ENCODE measurements around the gene HOXA10. TPM values are rescaled to one million over a fixed set of nuclear protein-coding genes. Genes with fewer than 3 reads are reported as not detected.

The HOXA10 gene
- 0.70 TPM for polyA plus RNA-seq

- H3K4me1 Mint-ChIP-seq = peaks cover 7 to 20% (median 7%) of the 10 kb centered on the region in 3 donors
- H3K27me3 Mint-ChIP-seq = peaks cover 34% of the 10 kb centered on the region
- H3K27ac Mint-ChIP-seq = peak within 1 kb of the TSS; percentile 86 to 98 (median 93)
- peaks cover 2% of the 10 kb centered on the region for H3K36me3 Mint-ChIP-seq
- H3K4me3 Mint-ChIP-seq = peak within 1 kb of the TSS; percentile 54 to 75 (median 63)
- H3K9me3 Mint-ChIP-seq = peaks cover 0 to 5% (median 0%) of the 10 kb centered on the region in 3 donors
Measured at GRCh38 chr7:27173956-27174873, at the start of gene HOXA10. Gene HOXA10, minus strand, starts transcription at chr7:27174320. Its CDS starts 14 bp downstream, at chr7:27174306.

GRCh38 chr7:27221201-27221797 lies 47.2 kb upstream of the HOXA10 start:
- Mint-ChIP-seq H3K27ac (no peak overlapping the region), H3K27me3 (peaks cover 61% of the 10 kb centered on the region), H3K4me3 (peak overlapping the region in 2 of 4 donors; percentile 10 to 42), H3K4me1 (peaks cover 0 to 5% (median 5%) of the 10 kb centered on the region in 3 donors), H3K36me3 (peaks cover 2% of the 10 kb centered on the region), H3K9me3 (peaks cover 0 to 2% (median 0%) of the 10 kb centered on the region in 3 donors)

GRCh38 chr7:27220440-27220955 lies 46.4 kb upstream of the HOXA10 start:
- H3K9me3 Mint-ChIP-seq = peaks cover 0 to 2% (median 0%) of the 10 kb centered on the region in 3 donors
- H3K4me1 Mint-ChIP-seq = peaks cover 0 to 5% (median 5%) of the 10 kb centered on the region in 3 donors
- peaks cover 2% of the 10 kb centered on the region for H3K36me3 Mint-ChIP-seq
- peak overlapping the region in 1 of 4 donors; percentile 10 for H3K4me3 Mint-ChIP-seq
- H3K27me3 Mint-ChIP-seq = peaks cover 63% of the 10 kb centered on the region
- no peak overlapping the region for H3K27ac Mint-ChIP-seq

- H3K4me1 Mint-ChIP-seq = peaks cover 0 to 5% (median 5%) of the 10 kb centered on the region in 3 donors
- H3K9me3 Mint-ChIP-seq = peaks cover 0 to 2% (median 0%) of the 10 kb centered on the region in 3 donors
Measured at GRCh38 chr7:27219821-27220220, 45.7 kb upstream of the HOXA10 start.

GRCh38 chr7:27217951-27218350 lies 43.8 kb upstream of the HOXA10 start:
- Mint-ChIP-seq H3K9me3 (peaks cover 0 to 2% (median 0%) of the 10 kb centered on the region in 3 donors), H3K4me1 (peaks cover 0 to 5% (median 5%) of the 10 kb centered on the region in 3 donors), H3K4me3 (no peak overlapping the region), H3K27ac (no peak overlapping the region), H3K27me3 (peaks cover 67% of the 10 kb centered on the region), H3K36me3 (peaks cover 2% of the 10 kb centered on the region)

More at GRCh38 chr7:27219821-27220220, 45.7 kb upstream of the HOXA10 start:
- H3K27ac Mint-ChIP-seq = no peak overlapping the region
- peak overlapping the region in 1 of 4 donors; percentile 81 for H3K4me3 Mint-ChIP-seq
- H3K36me3 Mint-ChIP-seq = peaks cover 2% of the 10 kb centered on the region
- H3K27me3 Mint-ChIP-seq = peaks cover 63% of the 10 kb centered on the region

GRCh38 chr7:27215356-27215755 lies 41.2 kb upstream of the HOXA10 start:
- H3K4me3 Mint-ChIP-seq = peak overlapping the region in 1 of 4 donors; percentile 66
- H3K27ac Mint-ChIP-seq = peak overlapping the region in 1 of 3 donors; percentile 53
- H3K9me3 Mint-ChIP-seq = no peaks in the 10 kb centered on the region
- peaks cover 7 to 9% (median 8%) of the 10 kb centered on the region in 3 donors for H3K4me1 Mint-ChIP-seq
- peaks cover 70% of the 10 kb centered on the region for H3K27me3 Mint-ChIP-seq
- H3K36me3 Mint-ChIP-seq = peaks cover 2% of the 10 kb centered on the region

- Mint-ChIP-seq H3K4me1 (peaks cover 5 to 10% (median 6%) of the 10 kb centered on the region in 3 donors), H3K27me3 (peaks cover 70% of the 10 kb centered on the region), H3K36me3 (peaks cover 2% of the 10 kb centered on the region), H3K4me3 (peak overlapping the region in 1 of 4 donors; percentile 30), H3K27ac (no peak overlapping the region), H3K9me3 (no peaks in the 10 kb centered on the region)
Measured at GRCh38 chr7:27214239-27214950, 40.3 kb upstream of the HOXA10 start.

GRCh38 chr7:27213433-27214238 lies 39.5 kb upstream of the HOXA10 start:
- no peaks in the 10 kb centered on the region for H3K9me3 Mint-ChIP-seq
- peak overlapping the region in 2 of 4 donors; percentile 17 to 76 for H3K4me3 Mint-ChIP-seq
- H3K27ac Mint-ChIP-seq = peak overlapping the region in 2 of 3 donors; percentile 5 to 80
- H3K4me1 Mint-ChIP-seq = peaks cover 4 to 10% (median 6%) of the 10 kb centered on the region in 3 donors
- peaks cover 68% of the 10 kb centered on the region for H3K27me3 Mint-ChIP-seq
- no peaks in the 10 kb centered on the region for H3K36me3 Mint-ChIP-seq

- peaks cover 72% of the 10 kb centered on the region for H3K27me3 Mint-ChIP-seq
- H3K27ac Mint-ChIP-seq = no peak overlapping the region
- no peaks in the 10 kb centered on the region for H3K9me3 Mint-ChIP-seq
- H3K4me3 Mint-ChIP-seq = peak overlapping the region in 1 of 4 donors; percentile 84
- peaks cover 4 to 10% (median 6%) of the 10 kb centered on the region in 3 donors for H3K4me1 Mint-ChIP-seq
- no peaks in the 10 kb centered on the region for H3K36me3 Mint-ChIP-seq
Measured at GRCh38 chr7:27212497-27213432, 38.6 kb upstream of the HOXA10 start.

GRCh38 chr7:27211764-27212204 lies 37.7 kb upstream of the HOXA10 start:
- Mint-ChIP-seq H3K4me3 (peak overlapping the region in 1 of 4 donors; percentile 7), H3K27ac (peak overlapping the region in 1 of 3 donors; percentile 25), H3K9me3 (no peaks in the 10 kb centered on the region), H3K4me1 (peaks cover 4 to 10% (median 6%) of the 10 kb centered on the region in 3 donors), H3K36me3 (no peaks in the 10 kb centered on the region), H3K27me3 (peaks cover 78% of the 10 kb centered on the region)

- Mint-ChIP-seq H3K9me3 (no peaks in the 10 kb centered on the region), H3K4me3 (no peak overlapping the region), H3K4me1 (peaks cover 4 to 11% (median 6%) of the 10 kb centered on the region in 3 donors), H3K27me3 (peaks cover 78% of the 10 kb centered on the region), H3K27ac (peak overlapping the region in 1 of 3 donors; percentile 25), H3K36me3 (no peaks in the 10 kb centered on the region)
Measured at GRCh38 chr7:27211084-27211446, 36.9 kb upstream of the HOXA10 start.

GRCh38 chr7:27210441-27211083 lies 36.4 kb upstream of the HOXA10 start:
- Mint-ChIP-seq H3K4me3 (peak overlapping the region; percentile 53 to 89 (median 75)), H3K27me3 (peaks cover 80% of the 10 kb centered on the region), H3K36me3 (no peaks in the 10 kb centered on the region), H3K4me1 (peaks cover 4 to 15% (median 6%) of the 10 kb centered on the region in 3 donors), H3K27ac (peak overlapping the region in 1 of 3 donors; percentile 25), H3K9me3 (peaks cover 0 to 3% (median 0%) of the 10 kb centered on the region in 3 donors)

Data from IgD-negative memory B cell (primary cell).